ENCODE measurements around the gene ALCAM.

GRCh38 chr3:105511031-105511430 is 144.3 kb downstream of the ALCAM start:
- no peak for TF ChIP-seq CTCF (IDR thresholded peaks at IDR 0.05)
- no peak for TF ChIP-seq POLR2AphosphoS5 (IDR thresholded peaks at IDR 0.05)
- TF ChIP-seq POLR2A (IDR thresholded peaks at IDR 0.05): no peak

Measured in stomach (tissue), 4 donors.